ENCODE results near the gene TMC7. TPM values are rescaled to one million over a fixed set of nuclear protein-coding genes. Genes with fewer than 3 reads are reported as not detected.

TMC7 gene
- total and polyA plus RNA-seq, 2 donors from 2014 or later: 0.30 to 1.2 TPM

DNA sequence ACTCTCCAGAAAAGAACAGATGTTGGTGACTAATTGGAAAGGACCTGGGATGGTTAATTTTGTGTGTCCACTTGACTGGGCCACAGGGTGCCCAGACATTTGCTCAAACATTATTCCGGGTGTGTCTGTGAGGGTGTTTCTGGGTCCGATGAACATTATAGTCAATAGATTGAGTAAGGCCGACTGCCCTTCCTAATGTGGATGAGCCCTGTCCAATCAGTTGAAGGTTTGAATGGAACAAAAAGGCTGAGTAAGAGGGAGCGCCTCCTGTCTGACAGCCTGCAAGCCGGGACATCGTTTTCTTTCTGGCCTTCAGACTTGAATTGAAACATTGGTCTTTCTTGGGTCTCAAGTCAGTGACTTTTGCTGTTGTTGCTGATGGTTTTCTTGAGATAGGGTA is 107.2 kb downstream of the TMC7 start:
- Histone ChIP-seq H3K4me1 (ENCODE audit: control insufficient read depth in 2 of 3, insufficient read depth in 2 of 3, low read depth in 1 of 3, low read length in 3 of 3) (peaks cover 0 to 4% (median 0%) of the 10 kb centered on the region in 3 donors), H3K27me3 (ENCODE audit: control insufficient read depth, insufficient read depth, low read length) (no peaks in the 10 kb centered on the region), H3K27ac (ENCODE audit: low read depth in 2 of 2, low read length in 2 of 2) (no peak overlapping the region), H3K9me3 (ENCODE audit: control insufficient read depth in 2 of 3, insufficient read depth in 1 of 3, low read length in 3 of 3) (no peaks in the 10 kb centered on the region), H3K36me3 (ENCODE audit: control insufficient read depth in 2 of 3, insufficient read depth in 3 of 3, low read length in 3 of 3) (no peaks in the 10 kb centered on the region), H3K4me3 (ENCODE audit: low read length in 3 of 3) (no peak overlapping the region), H3K9ac (ENCODE audit: low read length in 3 of 3) (no peak overlapping the region)
- TF ChIP-seq, protein P1, sequence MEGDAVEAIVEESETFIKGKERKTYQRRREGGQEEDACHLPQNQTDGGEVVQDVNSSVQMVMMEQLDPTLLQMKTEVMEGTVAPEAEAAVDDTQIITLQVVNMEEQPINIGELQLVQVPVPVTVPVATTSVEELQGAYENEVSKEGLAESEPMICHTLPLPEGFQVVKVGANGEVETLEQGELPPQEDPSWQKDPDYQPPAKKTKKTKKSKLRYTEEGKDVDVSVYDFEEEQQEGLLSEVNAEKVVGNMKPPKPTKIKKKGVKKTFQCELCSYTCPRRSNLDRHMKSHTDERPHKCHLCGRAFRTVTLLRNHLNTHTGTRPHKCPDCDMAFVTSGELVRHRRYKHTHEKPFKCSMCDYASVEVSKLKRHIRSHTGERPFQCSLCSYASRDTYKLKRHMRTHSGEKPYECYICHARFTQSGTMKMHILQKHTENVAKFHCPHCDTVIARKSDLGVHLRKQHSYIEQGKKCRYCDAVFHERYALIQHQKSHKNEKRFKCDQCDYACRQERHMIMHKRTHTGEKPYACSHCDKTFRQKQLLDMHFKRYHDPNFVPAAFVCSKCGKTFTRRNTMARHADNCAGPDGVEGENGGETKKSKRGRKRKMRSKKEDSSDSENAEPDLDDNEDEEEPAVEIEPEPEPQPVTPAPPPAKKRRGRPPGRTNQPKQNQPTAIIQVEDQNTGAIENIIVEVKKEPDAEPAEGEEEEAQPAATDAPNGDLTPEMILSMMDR (IDR thresholded peaks at IDR 0.05; ENCODE audit: borderline replicate concordance, extremely low read depth, insufficient read depth): no peak
- DNase-seq (no peak), FAIRE-seq (no peak)
- intact Hi-C loops (cut with DNase I): no loop called here

- no peaks in the 10 kb centered on the region for H3K36me3 ChIP-seq (ENCODE audit: control insufficient read depth in 2 of 3, insufficient read depth in 3 of 3, low read length in 3 of 3)
- peaks cover 0 to 4% (median 0%) of the 10 kb centered on the region in 3 donors for H3K9me3 ChIP-seq (ENCODE audit: control insufficient read depth in 2 of 3, insufficient read depth in 1 of 3, low read length in 3 of 3)
- no peaks in the 10 kb centered on the region for H3K27me3 ChIP-seq (ENCODE audit: control insufficient read depth, insufficient read depth, low read length)
- no peak overlapping the region for H3K9ac ChIP-seq (ENCODE audit: low read length in 3 of 3)
- TF ChIP-seq, protein P1 (IDR thresholded peaks at IDR 0.05; ENCODE audit: borderline replicate concordance, extremely low read depth, insufficient read depth): no peak
- intact Hi-C loops (cut with DNase I): no loop called here
- no peak for FAIRE-seq
- H3K4me1 ChIP-seq (ENCODE audit: control insufficient read depth in 2 of 3, insufficient read depth in 2 of 3, low read depth in 1 of 3, low read length in 3 of 3): no peaks in the 10 kb centered on the region
- no peak for DNase-seq
- no peak overlapping the region for H3K27ac ChIP-seq (ENCODE audit: low read depth in 2 of 2, low read length in 2 of 2)
- no peak overlapping the region for H3K4me3 ChIP-seq (ENCODE audit: low read length in 3 of 3)
Observed at GRCh38 chr16:19092653-19093410, 109.1 kb downstream of the TMC7 start.

DNA sequence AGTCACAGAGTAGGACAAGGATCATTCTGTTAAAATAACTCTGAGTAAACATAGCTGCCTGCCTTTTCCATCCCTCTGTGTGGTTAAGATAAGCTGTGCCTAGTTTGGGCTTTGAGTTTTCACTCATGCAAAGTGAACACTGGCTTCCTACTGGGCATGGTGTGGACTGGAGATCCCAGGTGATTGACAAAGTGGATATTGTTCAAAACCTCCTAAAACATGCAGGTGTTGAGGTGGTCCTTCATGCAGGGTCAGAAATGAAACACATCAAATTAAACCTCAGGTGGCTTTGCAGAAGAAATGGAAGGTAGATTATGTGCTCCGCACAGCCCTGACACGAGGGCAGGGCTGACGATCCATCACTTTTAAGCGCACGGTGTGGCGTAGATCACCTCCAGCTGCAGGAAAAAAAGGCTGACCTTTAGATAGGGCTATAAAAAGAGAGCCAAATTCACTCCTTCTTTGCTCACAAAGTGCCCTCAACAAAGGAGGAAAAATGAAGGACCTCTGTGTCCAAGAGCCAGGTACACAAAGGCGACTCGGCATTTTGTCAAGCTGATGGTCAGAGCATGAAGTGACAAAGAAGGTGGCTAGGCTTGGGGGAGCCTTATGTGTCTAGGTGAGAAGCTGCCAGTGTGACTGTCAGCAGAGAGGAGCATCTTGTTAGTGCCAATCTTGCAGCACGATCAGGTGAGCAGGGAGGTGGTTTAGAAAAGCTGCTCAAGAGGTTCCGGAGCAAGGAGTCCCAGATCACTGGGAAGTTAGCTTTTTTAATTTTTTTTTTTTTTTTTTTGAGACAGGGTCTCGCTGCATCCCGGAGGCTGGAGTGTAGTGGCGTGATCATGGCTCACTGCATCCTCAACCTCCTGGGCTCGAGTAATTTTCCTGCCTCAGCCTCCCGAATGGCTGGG is 110.2 kb downstream of the TMC7 start:
- FAIRE-seq (no peak), DNase-seq (no peak)
- intact Hi-C loops (cut with DNase I): no loop called here
- Histone ChIP-seq H3K4me1 (ENCODE audit: control insufficient read depth in 2 of 3, insufficient read depth in 2 of 3, low read depth in 1 of 3, low read length in 3 of 3) (no peaks in the 10 kb centered on the region), H3K27ac (ENCODE audit: low read depth in 2 of 2, low read length in 2 of 2) (no peak overlapping the region), H3K27me3 (ENCODE audit: control insufficient read depth, insufficient read depth, low read length) (no peaks in the 10 kb centered on the region), H3K36me3 (ENCODE audit: control insufficient read depth in 2 of 3, insufficient read depth in 3 of 3, low read length in 3 of 3) (no peaks in the 10 kb centered on the region), H3K4me3 (ENCODE audit: low read length in 3 of 3) (no peak overlapping the region), H3K9ac (ENCODE audit: low read length in 3 of 3) (no peak overlapping the region), H3K9me3 (ENCODE audit: control insufficient read depth in 2 of 3, insufficient read depth in 1 of 3, low read length in 3 of 3) (peaks cover 0 to 4% (median 0%) of the 10 kb centered on the region in 3 donors)
- TF ChIP-seq, protein P1 (IDR thresholded peaks at IDR 0.05; ENCODE audit: borderline replicate concordance, extremely low read depth, insufficient read depth): no peak
